Measurements from ENCODE around the gene ARHGEF39. TPM values are rescaled to one million over a fixed set of nuclear protein-coding genes. Genes with fewer than 3 reads are reported as not detected.
"Not testable (repeated sequence)": the region's sequence is repeated elsewhere in the genome, so short reads cannot be mapped to it uniquely, and the experiment has no call there.

The ARHGEF39 gene
- total RNA-seq, 1 experiment from 2014 or later = 7.8 TPM

- DNase-seq (ENCODE audit: low read depth); in situ Hi-C loops (cut with HindIII; ENCODE audit: low pct_unique_long_range_greater_than_20kb, low sequenced_read_pairs): not testable (repeated sequence)
Observed at GRCh38 chr9:35612066-35612465, 52.9 kb downstream of the ARHGEF39 start.

- in situ Hi-C loops (cut with HindIII; ENCODE audit: low pct_unique_long_range_greater_than_20kb, low sequenced_read_pairs) = no loop called here
- DNase-seq (ENCODE audit: low read depth) = no peak
Observed at GRCh38 chr9:35611230-35611797, 53.7 kb downstream of the ARHGEF39 start.

- DNase-seq (ENCODE audit: low read depth) = no peak
- in situ Hi-C loops (cut with HindIII; ENCODE audit: low pct_unique_long_range_greater_than_20kb, low sequenced_read_pairs) = no loop called here
Observed at GRCh38 chr9:35609820-35610163, 55.2 kb downstream of the ARHGEF39 start.

Other genes with a start within 250 kb of the ARHGEF39 start
- 6.1 and 8.2 TPM in 2 replicates for gene RUSC2, start 175.1 kb downstream of the ARHGEF39 start, total RNA-seq (2014; rRNA removed; shearing (Covaris generic); ENCODE audit: low replicate concordance)
- gene TESK1, start 59.9 kb downstream of the ARHGEF39 start, total RNA-seq (2014; rRNA removed; shearing (Covaris generic); ENCODE audit: low replicate concordance) = 2.9 and 3.0 TPM in 2 replicates
- gene CD72, start 46.8 kb downstream of the ARHGEF39 start, total RNA-seq (2014; rRNA removed; shearing (Covaris generic); ENCODE audit: low replicate concordance) = 0.12 and 0.68 TPM in 2 replicates
- gene SIT1, start 14.3 kb downstream of the ARHGEF39 start, total RNA-seq (2014; rRNA removed; shearing (Covaris generic); ENCODE audit: low replicate concordance) = not detected in 2 replicates
- 4,579 and 6,436 TPM in 2 replicates for gene RMRP, start 7.2 kb downstream of the ARHGEF39 start, total RNA-seq (2014; rRNA removed; shearing (Covaris generic); ENCODE audit: low replicate concordance)
- gene CCDC107, start 6.9 kb downstream of the ARHGEF39 start, total RNA-seq (2014; rRNA removed; shearing (Covaris generic); ENCODE audit: low replicate concordance) = 3.5 and 19.6 TPM in 2 replicates
- 0.30 and 11.6 TPM in 2 replicates for gene CA9, start 8.7 kb upstream of the ARHGEF39 start, total RNA-seq (2014; rRNA removed; shearing (Covaris generic); ENCODE audit: low replicate concordance)
- 2.4 and 7.8 TPM in 2 replicates for gene TPM2, start 24.7 kb upstream of the ARHGEF39 start, total RNA-seq (2014; rRNA removed; shearing (Covaris generic); ENCODE audit: low replicate concordance)
- 106 and 122 TPM in 2 replicates for gene TLN1, start 67.0 kb upstream of the ARHGEF39 start, total RNA-seq (2014; rRNA removed; shearing (Covaris generic); ENCODE audit: low replicate concordance)
- 53.3 and 55.1 TPM in 2 replicates for gene CREB3, start 67.5 kb upstream of the ARHGEF39 start, total RNA-seq (2014; rRNA removed; shearing (Covaris generic); ENCODE audit: low replicate concordance)
- 17.7 and 24.7 TPM in 2 replicates for gene GBA2, start 84.0 kb upstream of the ARHGEF39 start, total RNA-seq (2014; rRNA removed; shearing (Covaris generic); ENCODE audit: low replicate concordance)
- gene RGP1, start 84.1 kb upstream of the ARHGEF39 start, total RNA-seq (2014; rRNA removed; shearing (Covaris generic); ENCODE audit: low replicate concordance) = 5.7 and 7.4 TPM in 2 replicates
- gene MSMP, start 89.1 kb upstream of the ARHGEF39 start, total RNA-seq (2014; rRNA removed; shearing (Covaris generic); ENCODE audit: low replicate concordance) = not detected in 2 replicates
- 2.0 TPM in 1 of 2 replicates, not detected in the other for gene NPR2, start 126.4 kb upstream of the ARHGEF39 start, total RNA-seq (2014; rRNA removed; shearing (Covaris generic); ENCODE audit: low replicate concordance)
- 0.24 TPM in 1 of 2 replicates, not detected in the other for gene SPAG8, start 147.1 kb upstream of the ARHGEF39 start, total RNA-seq (2014; rRNA removed; shearing (Covaris generic); ENCODE audit: low replicate concordance)
- gene HINT2, start 149.8 kb upstream of the ARHGEF39 start, total RNA-seq (2014; rRNA removed; shearing (Covaris generic); ENCODE audit: low replicate concordance) = 21.5 and 75.0 TPM in 2 replicates
- not detected in 2 replicates for gene FAM221B, start 163.5 kb upstream of the ARHGEF39 start, total RNA-seq (2014; rRNA removed; shearing (Covaris generic); ENCODE audit: low replicate concordance)
- 0.38 and 1.5 TPM in 2 replicates for gene TMEM8B, start 164.0 kb upstream of the ARHGEF39 start, total RNA-seq (2014; rRNA removed; shearing (Covaris generic); ENCODE audit: low replicate concordance)
- not detected in 2 replicates for gene OR13J1, start 205.2 kb upstream of the ARHGEF39 start, total RNA-seq (2014; rRNA removed; shearing (Covaris generic); ENCODE audit: low replicate concordance)
- 26.7 and 36.7 TPM in 2 replicates for gene HRCT1, start 241.0 kb upstream of the ARHGEF39 start, total RNA-seq (2014; rRNA removed; shearing (Covaris generic); ENCODE audit: low replicate concordance)
- gene SPAAR, start 244.3 kb upstream of the ARHGEF39 start, total RNA-seq (2014; rRNA removed; shearing (Covaris generic); ENCODE audit: low replicate concordance) = not detected in 2 replicates